HEK293T (cell line): ENCODE measurements around the gene CS.

Experiments
- BHLHE40 ChIP-seq: fragments of 450-650 bp; IDR thresholded peaks from 2 replicates; pipeline ENCODE4 v1.6.1; 2016; ENCODE audit warnings: mild to moderate bottlenecking, moderate library complexity, borderline replicate concordance
- FOXM1 ChIP-seq: fragments of 450-650 bp; IDR thresholded peaks from 2 replicates; pipeline ENCODE4 v1.6.1; 2017; ENCODE audit warnings: mild to moderate bottlenecking, borderline replicate concordance
- HDGF ChIP-seq: fragments of 450-650 bp; IDR thresholded peaks from 2 replicates; pipeline ENCODE4 v1.6.1; 2017; ENCODE audit warnings: antibody characterized with exemption, borderline replicate concordance
- PKNOX1 ChIP-seq: fragments of 450-650 bp; IDR thresholded peaks from 2 replicates; pipeline ENCODE4 v1.6.1; 2016
- SP1 ChIP-seq: fragments of 450-650 bp; IDR thresholded peaks from 2 replicates; pipeline ENCODE4 v1.6.1; 2017
- SUZ12 ChIP-seq: fragments of 450-650 bp; IDR thresholded peaks from 2 replicates; pipeline ENCODE4 v1.6.1; 2016; ENCODE audit warnings: mild to moderate bottlenecking
- TARDBP ChIP-seq: fragments of 450-650 bp; IDR thresholded peaks from 2 replicates; pipeline ENCODE4 v1.6.1; 2016

- TF ChIP-seq BHLHE40 (no peak), HDGF (no peak), SP1 (no peak), FOXM1 (no peak), PKNOX1 (no peak), SUZ12 (no peak), TARDBP (no peak)
Measured at GRCh38 chr12:56231184-56231582, 68.9 kb downstream of the CS start.
